Stimulated activated CD4-positive, alpha-beta T cell treated with anti-CD3 and anti-CD28 coated beads, TNF-alpha, amount 100 ng/mL, for 4 hours (primary cell): ENCODE results near the gene UBE2V1.
"Not testable (repeated sequence)": the region's sequence is repeated elsewhere in the genome, so short reads cannot be mapped to it uniquely, and the experiment has no call there.

Experiments
- DNase-seq, 3 experiments: peaks; one replicate each; pipeline ENCODE4 v3.0.0-alpha.2; 2020; ENCODE audit warnings: low read depth in 3 of 3

Gene UBE2V1

GRCh38 chr20:50112512-50113419 lies at the start of gene UBE2V1:
Gene UBE2V1 (minus strand): TSS chr20:50113150. CDS start chr20:50113128, 22 bp downstream.
- peak; percentile 76 to 83 (median 82) for DNase-seq

DNA sequence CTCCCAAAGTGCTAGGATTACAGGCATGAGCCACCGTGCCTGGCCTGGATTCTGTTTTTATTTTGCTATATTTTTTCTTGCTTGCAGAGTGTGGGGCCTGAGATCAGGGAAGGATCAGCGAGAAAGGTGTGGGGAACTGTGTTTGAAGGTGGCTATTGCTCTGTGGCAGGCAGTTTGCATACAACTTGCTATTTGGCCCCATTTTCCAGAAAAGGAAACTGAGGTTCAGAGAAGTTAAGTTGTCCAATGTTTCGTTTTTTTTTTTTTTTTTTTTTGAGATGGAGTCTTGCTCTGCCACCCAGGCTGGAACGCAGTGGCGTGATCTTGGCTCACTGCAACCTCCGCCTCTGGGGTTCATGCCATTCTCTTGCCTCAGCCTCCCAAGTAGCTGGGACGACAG lies 48.5 kb upstream of the UBE2V1 start:
- not testable (repeated sequence) for DNase-seq

- peak; percentile 55 to 65 (median 57) for DNase-seq
Measured at GRCh38 chr20:50153500-50154377, 40.8 kb upstream of the UBE2V1 start, which contains the start of gene PEDS1. Gene PEDS1 (minus strand): TSS chr20:50153723. CDS start chr20:50153637, 86 bp downstream.

DNA sequence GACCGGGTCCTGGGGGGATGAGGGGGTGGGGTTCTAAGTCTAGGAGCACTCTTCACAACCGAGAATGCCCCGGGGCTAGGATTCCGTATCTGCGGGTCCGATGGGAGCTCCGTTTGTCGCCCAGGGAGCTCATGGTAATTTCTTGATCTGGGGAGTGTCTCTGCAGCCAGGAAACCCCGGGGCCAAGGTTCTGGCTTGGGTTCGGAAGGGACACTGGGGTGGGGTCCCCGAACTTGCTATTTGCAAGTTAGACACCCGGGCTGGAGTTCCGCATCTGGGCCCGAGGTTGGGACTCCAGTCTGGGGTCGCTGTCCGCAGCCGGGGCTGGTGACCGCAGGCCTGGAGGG lies 40.2 kb upstream of the UBE2V1 start:
- no peak for DNase-seq

- no peak for DNase-seq
Measured at GRCh38 chr20:50152394-50153152, 39.6 kb upstream of the UBE2V1 start.

- no peak for DNase-seq
Measured at GRCh38 chr20:50151034-50151743, 38.2 kb upstream of the UBE2V1 start.

GRCh38 chr20:50149481-50150254 lies 36.7 kb upstream of the UBE2V1 start:
- DNase-seq, result no peak

DNA sequence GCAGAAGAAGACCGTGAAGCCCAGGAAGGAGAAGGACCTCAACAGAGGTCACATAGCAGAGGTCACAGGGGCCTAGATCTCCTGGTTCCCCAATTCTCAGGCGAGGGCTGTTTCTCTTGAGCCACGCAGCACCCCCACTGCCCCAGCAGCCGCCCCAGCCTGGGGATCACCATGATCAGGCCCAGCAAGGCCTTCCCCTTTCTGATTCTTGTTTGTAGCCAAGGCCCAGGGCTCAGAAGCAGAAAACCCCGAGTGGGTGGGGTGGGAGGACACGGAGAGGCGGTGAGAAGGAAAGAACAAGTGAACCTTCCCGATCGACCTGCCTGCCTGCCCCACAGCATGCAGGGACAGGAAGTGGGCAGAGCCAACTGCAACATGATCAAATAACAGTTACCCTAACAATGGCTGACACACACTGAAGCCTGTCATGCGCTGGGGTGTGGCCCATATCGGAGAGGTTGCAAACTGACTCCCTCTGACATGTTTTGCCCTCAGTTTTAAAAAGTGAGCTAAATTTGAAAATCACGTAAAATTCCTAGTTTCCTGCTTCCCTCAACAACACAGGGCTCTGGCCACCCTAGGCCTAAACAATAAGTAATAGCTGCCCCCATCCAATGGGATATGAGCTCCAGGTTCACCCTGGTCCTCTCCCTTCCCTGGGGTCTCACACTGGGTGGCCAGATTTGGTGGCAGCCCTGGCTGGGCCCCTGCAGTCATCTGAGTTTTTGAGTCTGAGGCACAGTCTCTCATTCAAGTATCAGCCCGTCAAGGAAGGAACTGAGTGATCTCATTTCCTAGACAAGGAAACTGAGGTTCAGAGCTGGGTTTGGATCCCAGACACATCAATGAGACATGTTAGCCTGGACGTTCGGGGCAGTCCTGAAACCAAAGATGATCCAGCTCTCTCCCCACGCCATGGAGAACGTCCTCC lies 34.0 kb upstream of the UBE2V1 start:
- DNase-seq, result peak; percentile 52 to 76 (median 69)

DNA sequence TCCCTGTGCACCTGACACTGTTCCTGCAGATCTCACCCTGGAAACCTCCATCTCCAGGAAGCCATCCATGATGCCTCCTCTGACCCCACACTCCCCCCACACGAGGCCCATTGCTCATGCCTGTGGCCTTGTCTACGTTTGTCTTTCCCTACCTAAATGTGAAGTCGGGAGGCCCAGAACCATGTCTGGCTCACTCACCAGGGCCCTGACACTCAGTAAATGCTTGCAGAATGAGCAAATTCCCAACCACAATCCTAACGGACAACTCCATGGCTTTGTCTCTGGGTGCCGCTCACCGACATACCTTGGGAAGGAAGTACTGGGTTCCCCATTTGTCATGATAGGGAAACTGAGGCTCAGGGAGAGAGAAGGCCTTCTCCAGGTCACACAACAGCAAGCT lies 33.3 kb upstream of the UBE2V1 start:
- DNase-seq, result no peak

DNA sequence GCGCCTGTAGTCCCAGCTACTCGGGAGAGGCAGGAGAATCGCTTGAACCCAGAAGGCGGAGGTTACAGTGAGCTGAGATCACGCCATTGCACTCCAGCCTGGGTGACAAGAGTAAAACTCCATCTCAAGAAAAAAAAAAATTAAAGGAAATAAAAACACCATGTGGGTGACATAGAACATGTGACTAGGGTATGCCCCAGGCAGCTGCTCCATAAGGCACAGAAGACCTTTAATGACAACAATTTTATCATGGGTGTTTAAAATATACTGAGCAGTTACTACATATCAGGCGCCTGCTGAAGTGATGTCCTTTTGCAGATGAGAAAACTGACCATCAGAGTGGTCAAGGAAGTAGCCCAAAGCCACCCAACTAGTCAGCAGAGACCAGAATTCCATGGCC lies 32.6 kb upstream of the UBE2V1 start:
- no peak for DNase-seq

GRCh38 chr20:50144362-50144761 lies 31.4 kb upstream of the UBE2V1 start:
- no peak for DNase-seq

GRCh38 chr20:50142812-50143211 lies 29.9 kb upstream of the UBE2V1 start:
- no peak for DNase-seq

DNA sequence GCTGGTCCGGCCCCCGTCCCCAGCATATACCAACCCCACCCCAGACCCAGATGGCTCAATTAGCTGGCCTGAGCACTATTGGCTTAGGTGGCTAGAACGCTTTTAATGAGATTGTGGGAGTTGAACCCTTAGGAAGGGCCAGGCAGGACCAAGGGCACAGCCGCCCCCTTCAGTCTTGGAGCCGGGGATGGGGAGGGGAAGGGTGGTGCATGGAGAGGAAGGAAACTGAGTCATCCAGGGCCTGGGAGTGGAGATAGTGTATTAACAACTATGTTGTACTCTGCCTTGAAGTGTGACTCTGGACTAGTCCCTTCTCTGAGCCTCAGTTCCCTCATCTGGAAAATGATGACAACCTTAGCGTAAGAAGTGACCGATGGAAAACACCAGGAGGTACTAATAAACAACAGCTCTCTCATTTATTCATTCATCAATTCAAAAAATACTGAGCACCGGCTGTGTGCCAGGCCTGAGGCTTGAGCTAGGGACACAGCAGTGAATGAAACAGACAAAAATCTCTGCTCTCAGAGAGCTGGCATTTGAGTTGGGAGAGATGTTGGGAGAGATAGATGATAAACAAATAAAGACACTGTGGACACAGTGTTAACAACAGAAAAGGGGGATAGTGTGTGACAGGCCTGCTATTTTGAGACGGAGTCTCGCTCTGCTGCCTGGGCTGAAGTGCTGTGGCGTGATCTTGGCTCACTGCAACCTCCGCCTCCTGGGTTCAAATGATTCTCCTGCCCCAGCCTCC lies 29.0 kb upstream of the UBE2V1 start:
- no peak for DNase-seq

DNA sequence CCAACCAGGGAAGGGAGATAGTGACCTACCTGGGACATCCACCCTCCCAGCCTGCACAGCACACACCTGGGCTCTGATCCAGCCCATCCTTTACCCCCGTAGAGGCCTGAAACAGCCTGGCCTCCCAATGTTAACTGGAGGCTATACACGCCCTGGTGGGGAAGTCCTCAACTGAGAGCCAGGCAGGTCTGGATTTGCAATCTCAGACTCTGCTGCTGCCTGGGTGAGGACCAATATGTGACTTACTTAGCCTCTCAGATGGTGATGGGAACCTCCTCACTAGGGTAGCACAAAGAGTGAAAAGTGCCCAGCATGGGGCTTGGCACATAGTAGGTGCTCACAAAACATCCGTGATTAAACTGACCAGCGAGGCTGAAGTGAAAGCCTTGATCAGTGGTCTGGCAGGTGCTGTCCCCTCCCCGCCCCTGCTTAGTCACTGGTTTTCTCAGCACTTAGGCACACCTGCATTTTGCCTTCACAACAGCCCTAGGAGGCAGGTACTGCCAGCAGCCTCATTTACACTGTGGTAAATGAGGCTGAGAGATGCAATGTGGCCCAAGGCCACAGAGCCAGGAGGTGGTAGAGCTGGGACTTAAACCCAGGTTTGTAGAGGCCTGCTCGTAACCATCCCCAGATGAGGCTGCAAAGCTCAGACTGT lies 28.2 kb upstream of the UBE2V1 start:
- no peak for DNase-seq

DNA sequence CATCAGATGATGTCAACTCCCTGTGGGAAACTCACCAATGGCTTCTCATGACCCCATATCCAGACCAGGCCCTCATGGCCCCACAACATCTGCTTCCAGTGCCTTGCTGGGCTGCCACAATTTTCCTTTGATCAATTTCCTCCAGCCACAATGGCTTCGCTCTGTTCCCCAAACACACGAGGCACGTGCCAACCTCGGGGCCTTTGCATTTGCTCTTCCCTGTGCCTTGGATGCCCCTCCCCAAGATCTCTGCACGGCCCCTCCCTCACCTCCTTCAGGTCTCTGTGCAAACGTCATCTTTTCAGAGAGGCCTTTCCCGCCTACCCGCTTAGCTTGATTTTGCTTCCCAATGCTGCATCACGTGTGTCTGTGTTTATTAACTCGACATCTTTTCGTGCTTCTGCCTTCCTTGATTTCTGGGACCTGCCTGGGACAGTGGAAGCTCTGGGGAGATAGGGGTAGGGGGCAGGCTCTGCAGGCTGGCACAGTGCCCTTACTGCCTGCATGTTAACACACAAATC lies 27.4 kb upstream of the UBE2V1 start:
- no peak for DNase-seq

DNA sequence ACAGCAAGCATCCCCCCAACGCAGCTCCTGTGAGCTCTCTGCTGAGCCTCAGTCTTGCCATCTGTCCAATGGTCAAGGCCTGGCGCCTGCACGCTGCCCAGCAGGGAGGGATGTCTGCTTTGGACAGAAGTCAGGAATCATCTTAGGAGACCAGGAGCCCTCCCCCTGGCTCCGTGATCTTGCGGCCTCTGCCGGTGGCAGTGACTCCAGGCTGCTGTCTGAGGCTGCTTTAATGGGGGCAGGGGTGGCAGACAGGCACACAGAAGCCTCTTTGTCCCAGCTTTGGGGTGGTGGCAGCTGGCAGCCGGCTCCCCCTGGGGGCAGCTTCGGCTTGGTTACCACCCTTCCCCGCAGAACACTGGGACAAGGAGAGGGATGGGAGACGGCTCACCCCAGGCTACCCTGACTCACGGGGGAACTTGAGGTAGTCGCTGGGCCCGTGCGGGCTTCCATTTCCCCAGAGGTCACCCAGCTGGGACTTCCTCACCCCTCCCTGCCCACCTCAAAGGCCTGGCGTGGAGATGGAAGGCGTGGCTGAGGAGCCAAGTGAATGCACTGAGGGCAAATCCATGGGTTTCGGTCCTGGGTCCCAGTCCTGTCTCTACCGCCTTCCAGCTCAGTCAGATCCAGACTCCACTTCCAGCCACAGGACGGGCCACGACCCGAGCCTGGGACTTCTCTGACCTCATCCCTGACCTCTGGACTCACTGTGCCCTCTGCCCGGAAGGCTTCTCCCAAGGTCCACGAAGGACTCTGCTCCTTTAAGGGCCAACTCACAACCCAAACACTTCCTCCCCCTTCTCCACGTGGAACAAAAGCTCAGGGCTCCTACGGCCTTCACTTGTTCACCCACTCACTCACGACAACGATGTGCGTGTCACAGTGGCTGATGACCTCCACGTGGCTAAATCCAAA lies 25.8 kb upstream of the UBE2V1 start:
- DNase-seq, result no peak

DNA sequence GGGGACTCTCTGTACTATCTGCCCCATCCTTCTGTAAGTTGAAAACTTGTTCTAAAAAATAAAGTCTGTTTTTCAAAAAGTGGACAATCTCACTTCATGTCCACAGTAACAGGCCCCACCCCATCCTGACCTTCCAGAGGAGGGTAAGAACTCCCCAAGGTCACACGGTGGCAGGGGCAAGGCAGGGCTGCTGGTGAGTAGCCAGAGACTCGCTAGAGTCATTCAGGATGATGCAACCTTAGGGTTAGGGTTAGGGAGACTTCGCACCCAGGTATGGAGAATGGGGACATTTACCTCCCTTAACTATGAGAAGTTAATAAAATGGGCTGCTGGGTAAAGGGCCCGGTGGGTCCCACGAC lies 25.1 kb upstream of the UBE2V1 start:
- DNase-seq, result no peak
